ENCODE results near the gene CDKAL1.

- TF ChIP-seq RNF219 (CRISPR knock-in tag; IDR thresholded peaks at IDR 0.05) (no peak), ZSCAN5A (CRISPR knock-in tag; IDR thresholded peaks at IDR 0.05; ENCODE audit: borderline replicate concordance) (no peak), ZMYM2 (CRISPR knock-in tag; IDR thresholded peaks at IDR 0.05) (no peak)
- TF ChIP-seq, protein P1, sequence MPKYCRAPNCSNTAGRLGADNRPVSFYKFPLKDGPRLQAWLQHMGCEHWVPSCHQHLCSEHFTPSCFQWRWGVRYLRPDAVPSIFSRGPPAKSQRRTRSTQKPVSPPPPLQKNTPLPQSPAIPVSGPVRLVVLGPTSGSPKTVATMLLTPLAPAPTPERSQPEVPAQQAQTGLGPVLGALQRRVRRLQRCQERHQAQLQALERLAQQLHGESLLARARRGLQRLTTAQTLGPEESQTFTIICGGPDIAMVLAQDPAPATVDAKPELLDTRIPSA (CRISPR knock-in tag; IDR thresholded peaks at IDR 0.05; ENCODE audit: borderline replicate concordance), result no peak
Measured at GRCh38 chr6:20509212-20509611, 25.0 kb upstream of the CDKAL1 start.
